ENCODE results near the gene HBG1.

HBG1 gene

DNA sequence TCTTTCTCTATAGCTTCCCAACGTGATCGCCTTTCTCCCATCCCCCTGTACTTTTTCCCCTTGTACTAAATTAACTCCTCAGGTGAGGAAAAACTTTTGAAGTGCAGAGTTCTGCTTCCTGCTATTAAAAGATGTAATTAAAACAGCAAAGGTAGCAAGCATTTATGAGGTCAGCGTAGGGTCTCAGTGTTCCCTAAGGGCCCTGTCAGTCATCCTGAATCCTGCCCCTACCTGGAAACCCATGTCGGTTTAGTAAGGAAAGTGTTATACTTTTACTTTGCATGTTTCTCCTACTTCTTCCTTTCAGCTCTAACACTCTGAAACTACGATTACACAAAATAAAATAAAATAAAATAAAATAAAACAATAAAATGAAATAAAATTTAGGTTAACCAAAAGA is 21.5 kb downstream of the HBG1 start:
- DNase-seq: no peak

DNA sequence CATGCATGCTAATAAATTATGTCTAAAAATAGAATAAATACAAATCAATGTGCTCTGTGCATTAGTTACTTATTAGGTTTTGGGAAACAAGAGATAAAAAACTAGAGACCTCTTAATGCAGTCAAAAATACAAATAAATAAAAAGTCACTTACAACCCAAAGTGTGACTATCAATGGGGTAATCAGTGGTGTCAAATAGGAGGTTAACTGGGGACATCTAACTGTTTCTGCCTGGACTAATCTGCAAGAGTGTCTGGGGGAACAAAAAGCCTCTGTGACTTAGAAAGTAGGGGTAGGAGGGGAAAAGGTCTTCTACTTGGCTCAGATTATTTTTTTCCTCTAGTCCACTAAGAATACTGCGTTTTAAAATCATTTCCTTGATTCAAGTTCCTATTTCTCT is 22.0 kb downstream of the HBG1 start:
- DNase-seq: no peak

DNA sequence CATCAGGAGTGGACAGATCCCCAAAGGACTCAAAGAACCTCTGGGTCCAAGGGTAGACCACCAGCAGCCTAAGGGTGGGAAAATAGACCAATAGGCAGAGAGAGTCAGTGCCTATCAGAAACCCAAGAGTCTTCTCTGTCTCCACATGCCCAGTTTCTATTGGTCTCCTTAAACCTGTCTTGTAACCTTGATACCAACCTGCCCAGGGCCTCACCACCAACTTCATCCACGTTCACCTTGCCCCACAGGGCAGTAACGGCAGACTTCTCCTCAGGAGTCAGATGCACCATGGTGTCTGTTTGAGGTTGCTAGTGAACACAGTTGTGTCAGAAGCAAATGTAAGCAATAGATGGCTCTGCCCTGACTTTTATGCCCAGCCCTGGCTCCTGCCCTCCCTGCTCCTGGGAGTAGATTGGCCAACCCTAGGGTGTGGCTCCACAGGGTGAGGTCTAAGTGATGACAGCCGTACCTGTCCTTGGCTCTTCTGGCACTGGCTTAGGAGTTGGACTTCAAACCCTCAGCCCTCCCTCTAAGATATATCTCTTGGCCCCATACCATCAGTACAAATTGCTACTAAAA is 22.8 kb downstream of the HBG1 start, which contains the start of gene HBB:
HBB (minus strand) TSS at position 340 of the 579 bp plus-strand sequence; CDS start at position 290, 50 bp downstream.
- no peak for DNase-seq

DNA sequence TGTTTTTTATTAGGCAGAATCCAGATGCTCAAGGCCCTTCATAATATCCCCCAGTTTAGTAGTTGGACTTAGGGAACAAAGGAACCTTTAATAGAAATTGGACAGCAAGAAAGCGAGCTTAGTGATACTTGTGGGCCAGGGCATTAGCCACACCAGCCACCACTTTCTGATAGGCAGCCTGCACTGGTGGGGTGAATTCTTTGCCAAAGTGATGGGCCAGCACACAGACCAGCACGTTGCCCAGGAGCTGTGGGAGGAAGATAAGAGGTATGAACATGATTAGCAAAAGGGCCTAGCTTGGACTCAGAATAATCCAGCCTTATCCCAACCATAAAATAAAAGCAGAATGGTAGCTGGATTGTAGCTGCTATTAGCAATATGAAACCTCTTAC is 24.2 kb downstream of the HBG1 start:
- DNase-seq: no peak

DNA sequence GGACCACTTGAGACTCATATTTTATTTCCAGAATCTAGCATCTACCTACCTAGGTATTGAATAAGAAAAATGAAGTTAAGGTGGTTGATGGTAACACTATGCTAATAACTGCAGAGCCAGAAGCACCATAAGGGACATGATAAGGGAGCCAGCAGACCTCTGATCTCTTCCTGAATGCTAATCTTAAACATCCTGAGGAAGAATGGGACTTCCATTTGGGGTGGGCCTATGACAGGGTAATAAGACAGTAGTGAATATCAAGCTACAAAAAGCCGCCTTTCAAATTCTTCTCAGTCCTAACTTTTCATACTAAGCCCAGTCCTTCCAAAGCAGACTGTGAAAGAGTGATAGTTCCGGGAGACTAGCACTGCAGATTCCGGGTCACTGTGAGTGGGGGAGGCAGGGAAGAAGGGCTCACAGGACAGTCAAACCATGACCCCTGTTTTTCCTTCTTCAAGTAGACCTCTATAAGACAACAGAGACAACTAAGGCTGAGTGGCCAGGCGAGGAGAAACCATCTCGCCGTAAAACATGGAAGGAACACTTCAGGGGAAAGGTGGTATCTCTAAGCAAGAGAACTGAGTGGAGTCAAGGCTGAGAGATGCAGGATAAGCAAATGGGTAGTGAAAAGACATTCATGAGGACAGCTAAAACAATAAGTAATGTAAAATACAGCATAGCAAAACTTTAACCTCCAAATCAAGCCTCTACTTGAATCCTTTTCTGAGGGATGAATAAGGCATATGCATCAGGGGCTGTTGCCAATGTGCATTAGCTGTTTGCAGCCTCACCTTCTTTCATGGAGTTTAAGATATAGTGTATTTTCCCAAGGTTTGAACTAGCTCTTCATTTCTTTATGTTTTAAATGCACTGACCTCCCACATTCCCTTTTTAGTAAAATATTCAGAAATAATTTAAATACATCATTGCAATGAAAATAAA is 24.8 kb downstream of the HBG1 start:
- no peak for DNase-seq

DNA sequence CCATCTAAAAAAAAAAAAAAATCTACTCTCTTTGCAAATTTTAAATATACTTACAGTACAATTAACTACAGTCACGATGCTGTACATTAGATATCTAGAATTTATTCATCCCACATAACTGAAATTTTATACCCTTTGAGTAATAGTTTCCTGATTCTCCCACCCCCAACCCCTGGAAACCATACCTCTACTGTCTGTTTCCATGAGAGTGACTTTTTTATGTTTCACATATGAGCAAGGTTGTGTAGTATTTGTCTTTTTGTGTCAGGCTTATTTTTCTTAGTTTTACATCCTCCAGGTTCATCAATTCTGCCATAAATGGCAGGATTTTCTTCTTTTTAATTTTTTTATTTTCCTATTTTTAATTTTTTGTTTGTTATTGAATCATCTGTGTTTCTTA is 26.0 kb downstream of the HBG1 start:
- no peak for DNase-seq

DNA sequence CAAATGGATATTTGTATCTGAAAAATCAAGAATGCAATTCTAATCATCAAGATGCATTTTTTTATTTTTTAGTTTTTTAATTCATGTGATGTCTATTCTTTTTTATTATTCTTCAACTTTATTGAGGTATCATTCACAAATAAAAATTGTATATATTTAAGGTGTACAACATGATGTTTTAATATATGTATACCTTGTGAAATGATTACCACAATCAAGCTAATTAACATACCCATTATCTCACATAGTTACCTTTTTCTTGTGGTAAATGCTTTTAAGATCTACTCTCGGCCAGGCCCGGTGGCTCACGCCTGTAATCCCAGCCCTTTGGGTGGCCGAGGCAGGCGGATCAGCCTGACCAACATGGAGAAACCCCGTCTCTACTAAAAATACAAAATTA is 26.5 kb downstream of the HBG1 start:
- DNase-seq: no peak

DNA sequence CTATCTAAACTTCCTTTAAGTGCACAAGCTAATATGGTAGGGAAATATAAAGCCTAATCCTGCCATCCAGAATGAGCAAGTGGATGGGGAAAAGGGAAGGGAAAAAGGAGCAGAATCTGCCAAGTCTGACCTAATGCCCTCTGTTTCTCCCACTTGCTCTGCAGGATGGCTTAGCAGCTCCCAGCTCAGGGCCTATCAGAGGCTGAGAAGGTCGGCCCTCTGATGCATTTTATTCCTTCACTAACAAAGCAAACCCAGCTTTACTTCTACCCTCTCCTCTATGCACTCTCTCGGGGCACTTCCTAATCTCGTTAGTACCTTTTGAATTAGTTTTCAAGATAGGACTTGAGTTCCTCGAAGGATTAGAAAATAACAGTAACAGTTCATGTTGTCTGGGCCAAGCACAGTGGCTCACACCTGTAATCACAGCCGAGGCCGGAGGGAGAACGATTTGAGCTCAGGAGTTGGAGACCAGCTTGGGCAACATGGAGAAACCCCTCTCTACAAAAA is 39.2 kb downstream of the HBG1 start:
- DNase-seq: no peak

DNA sequence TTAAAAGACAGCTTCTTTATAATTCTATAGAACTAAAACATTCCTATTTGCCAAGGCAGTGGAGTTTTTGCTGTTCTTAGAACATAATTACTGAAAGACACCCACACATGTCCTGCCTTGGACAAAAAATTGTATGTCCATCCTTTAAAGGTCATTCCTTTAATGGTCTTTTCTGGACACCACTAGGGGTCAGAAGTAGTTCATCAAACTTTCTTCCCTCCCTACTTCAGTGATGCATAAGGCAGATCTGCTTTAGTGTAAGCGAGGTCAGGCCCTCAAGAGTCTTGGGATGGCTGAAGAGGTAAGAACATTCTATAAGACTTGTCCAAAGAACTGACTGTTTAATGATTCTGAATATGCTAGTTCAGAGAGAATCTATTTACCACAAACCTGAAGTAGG is 44.9 kb downstream of the HBG1 start:
- peak; percentile 6 for DNase-seq

DNA sequence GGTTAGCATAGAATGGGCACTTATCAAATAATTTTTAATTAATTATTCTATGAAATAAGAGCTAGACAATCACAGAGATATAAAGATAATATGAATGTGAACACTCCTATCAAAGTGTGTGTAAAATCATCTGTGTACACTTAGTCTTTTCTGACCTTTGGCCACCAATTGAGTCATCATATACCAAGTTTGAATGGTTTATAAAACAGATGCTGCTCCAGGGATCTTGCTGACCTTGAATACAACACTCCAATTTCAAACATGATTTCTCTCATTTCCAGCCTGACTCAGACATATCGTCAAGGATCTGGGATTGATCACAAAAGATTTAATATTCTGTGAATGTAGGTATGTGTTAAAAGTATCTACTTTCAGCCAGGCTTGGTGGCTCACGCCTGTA is 46.3 kb downstream of the HBG1 start:
- no peak for DNase-seq

DNA sequence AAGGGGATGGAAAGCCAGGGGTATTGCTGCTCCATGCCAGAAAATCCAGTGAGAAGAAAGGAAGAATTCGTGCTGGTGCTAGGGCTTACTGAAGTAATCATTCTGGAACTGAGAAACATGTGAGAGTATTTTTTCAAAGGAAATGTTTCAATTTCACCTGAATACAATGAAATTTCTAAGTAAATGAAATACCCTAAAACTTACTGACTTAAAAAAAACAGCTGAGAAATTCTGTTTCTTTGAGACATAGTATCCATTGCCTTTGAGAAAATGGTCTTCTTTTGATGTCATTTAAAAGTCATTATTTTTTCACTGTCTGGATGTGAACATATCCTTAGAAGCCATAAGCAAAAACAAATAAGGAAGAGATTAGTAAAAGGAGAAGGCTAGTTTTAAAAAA is 49.1 kb downstream of the HBG1 start, which contains the start of gene OR51V1:
OR51V1 (minus strand) TSS at position 101 of the 400 bp plus-strand sequence; CDS start at position 101, 0 bp downstream.
- DNase-seq: no peak

DNA sequence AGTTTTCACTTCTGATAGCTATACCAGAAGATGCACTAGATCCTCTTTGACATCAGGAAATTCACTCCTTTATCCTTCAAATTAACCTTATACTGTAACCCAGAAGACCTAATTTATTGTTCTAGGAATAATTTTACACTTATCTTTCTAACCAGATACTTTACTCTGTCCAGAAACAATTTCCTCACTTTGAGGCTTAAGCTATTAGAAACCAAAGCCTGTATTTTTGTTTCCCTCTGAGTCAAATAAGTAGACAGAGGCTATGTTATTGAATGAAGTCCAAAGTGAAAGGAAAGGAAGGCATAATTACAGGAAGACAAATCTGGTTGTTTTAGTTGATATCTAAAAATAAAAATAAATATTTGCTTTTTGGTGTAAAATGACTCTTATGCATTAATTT is 51.4 kb downstream of the HBG1 start:
- DNase-seq: no peak
